ENCODE data around the gene LRRTM4.
A peak's percentile ranks its signal among the peaks of the same experiment; 100 is the strongest.

LRRTM4 gene

DNA sequence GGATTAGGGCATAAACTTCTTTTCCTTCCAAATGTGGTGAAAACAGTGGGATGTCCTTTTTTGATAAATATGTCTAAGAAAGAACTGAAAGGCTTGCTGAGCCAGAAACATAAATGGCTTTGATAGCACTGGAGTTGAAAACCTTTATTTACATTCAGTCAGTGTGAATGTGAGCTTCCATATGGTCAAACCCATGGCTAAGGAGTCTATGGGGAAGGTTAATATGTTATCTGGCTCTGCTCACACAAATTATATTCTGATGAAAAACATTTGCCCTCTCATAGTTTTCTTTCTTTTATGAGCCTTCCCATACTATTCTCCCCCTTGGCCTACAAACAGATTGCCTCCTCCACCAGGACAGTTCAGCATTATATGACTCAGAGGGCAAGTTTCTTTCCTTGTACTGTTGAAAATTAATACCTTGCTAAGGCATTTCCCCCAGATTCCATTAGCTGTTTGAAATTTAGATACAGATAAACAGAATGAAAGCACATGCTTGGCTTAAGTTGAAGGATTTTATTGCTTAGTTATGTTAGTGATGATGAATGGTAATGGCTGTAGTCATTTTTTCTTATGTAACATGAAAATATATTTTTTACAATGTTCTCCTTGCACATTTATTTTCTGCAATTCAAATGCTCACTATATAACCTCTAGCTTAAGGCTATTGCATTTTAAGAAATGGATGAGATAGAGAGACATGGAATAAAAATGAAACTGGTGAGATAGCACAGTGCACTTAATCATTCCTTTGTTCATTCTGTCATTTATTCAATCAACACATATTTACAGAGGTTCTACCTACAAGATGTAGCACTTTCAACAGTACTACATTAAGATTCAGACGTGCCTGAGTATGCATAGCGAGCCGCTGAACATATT is 544.1 kb downstream of the LRRTM4 start:
- ATAC-seq (replicated peaks) (no peak), DNase-seq (no peak)
- Mint-ChIP-seq H3K27me3 (no peaks in the 10 kb centered on the region), H3K36me3 (no peaks in the 10 kb centered on the region), H3K4me3 (no peak overlapping the region), H3K27ac (no peak overlapping the region), H3K4me1 (no peaks in the 10 kb centered on the region), H3K9me3 (no peaks in the 10 kb centered on the region)

DNA sequence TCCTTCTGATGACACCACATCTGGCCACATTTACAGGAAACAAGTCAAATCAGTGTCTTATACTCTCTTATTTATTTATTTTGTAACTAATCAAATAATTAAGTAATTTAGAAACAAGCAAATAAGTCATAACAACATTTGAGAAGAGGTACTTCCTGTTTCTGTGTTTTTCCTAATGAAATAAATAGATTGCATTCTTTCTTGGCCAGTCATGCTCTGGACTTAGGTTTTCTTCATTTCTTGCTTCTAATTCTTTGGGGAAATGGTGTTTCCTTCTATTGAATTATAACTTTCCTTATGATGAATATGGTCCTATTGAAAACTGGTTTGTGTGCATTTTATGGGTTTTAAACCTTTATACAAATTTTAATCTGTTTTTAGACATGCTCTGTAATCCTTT is 546.4 kb downstream of the LRRTM4 start:
- H3K27me3 Mint-ChIP-seq, result no peaks in the 10 kb centered on the region

GRCh38 chr2:76973610-76974009 is 548.6 kb downstream of the LRRTM4 start:
- Mint-ChIP-seq H3K36me3 (no peaks in the 10 kb centered on the region), H3K27ac (no peak overlapping the region), H3K27me3 (no peaks in the 10 kb centered on the region), H3K4me1 (no peaks in the 10 kb centered on the region), H3K4me3 (no peak overlapping the region), H3K9me3 (no peaks in the 10 kb centered on the region)
- DNase-seq (no peak), ATAC-seq (replicated peaks) (no peak)

More for the DNA sequence above, 546.4 kb downstream of the LRRTM4 start:
- Mint-ChIP-seq H3K9me3 (no peaks in the 10 kb centered on the region), H3K36me3 (no peaks in the 10 kb centered on the region), H3K4me1 (no peaks in the 10 kb centered on the region), H3K4me3 (no peak overlapping the region), H3K27ac (no peak overlapping the region)
- DNase-seq (no peak), ATAC-seq (replicated peaks) (no peak)

DNA sequence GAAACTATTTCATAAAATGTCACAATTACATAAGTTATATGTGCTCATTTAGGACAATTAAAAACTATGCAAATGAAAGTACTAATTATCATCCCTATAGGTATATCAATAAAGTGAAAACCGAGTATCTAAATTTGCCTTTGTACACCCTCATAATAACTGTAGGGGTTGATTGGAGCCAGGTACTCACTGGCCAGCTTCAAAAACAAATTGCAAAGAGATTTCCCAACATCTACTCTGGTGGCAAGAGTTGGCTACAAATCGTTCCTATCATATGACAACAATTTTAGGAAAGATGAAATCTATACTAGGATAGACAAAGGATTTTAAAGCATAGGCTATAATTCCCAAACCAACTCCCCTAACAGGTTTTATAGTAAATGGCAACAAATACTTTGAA is 556.4 kb downstream of the LRRTM4 start:
- H3K9me3 Mint-ChIP-seq, result no peaks in the 10 kb centered on the region
- no peaks in the 10 kb centered on the region for H3K4me1 Mint-ChIP-seq
- DNase-seq, result no peak
- no peak overlapping the region for H3K4me3 Mint-ChIP-seq
- H3K36me3 Mint-ChIP-seq, result no peaks in the 10 kb centered on the region
- no peaks in the 10 kb centered on the region for H3K27me3 Mint-ChIP-seq
- ATAC-seq (replicated peaks), result no peak
- no peak overlapping the region for H3K27ac Mint-ChIP-seq

DNA sequence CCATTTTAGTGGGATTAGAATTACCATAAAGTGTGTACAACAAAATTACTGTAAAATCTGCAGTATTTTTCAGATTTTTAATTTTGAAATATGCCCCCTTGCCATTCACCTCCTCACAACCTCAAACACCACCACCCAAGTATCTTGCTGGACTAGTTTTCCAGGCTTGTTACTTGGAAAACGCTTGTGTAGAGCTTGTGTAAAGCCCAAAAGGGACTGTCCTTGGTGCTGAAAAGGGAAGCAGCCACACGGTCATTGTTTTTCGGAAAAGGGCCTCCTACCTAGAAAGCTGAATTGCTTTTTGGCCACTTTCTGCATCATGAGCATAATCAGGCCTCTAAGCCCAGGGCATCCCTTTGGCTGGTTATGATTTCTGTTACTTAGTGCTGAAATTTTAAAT is 563.4 kb downstream of the LRRTM4 start:
- Mint-ChIP-seq H3K27me3 (no peaks in the 10 kb centered on the region), H3K4me3 (no peak overlapping the region), H3K27ac (no peak overlapping the region), H3K36me3 (no peaks in the 10 kb centered on the region), H3K9me3 (peaks cover 0 to 4% of the 10 kb centered on the region in 2 donors), H3K4me1 (no peaks in the 10 kb centered on the region)
- ATAC-seq (replicated peaks), result no peak
- DNase-seq, result no peak

GRCh38 chr2:76953733-76954347 is 568.3 kb downstream of the LRRTM4 start:
- Mint-ChIP-seq H3K4me3 (no peak overlapping the region), H3K27ac (no peak overlapping the region), H3K27me3 (no peaks in the 10 kb centered on the region), H3K4me1 (no peaks in the 10 kb centered on the region), H3K9me3 (peaks cover 0 to 2% of the 10 kb centered on the region in 2 donors), H3K36me3 (no peaks in the 10 kb centered on the region)
- ATAC-seq (replicated peaks) (peak; percentile 59 to 62), DNase-seq (peak; percentile 1)

GRCh38 chr2:76946631-76947145 is 575.5 kb downstream of the LRRTM4 start:
- Mint-ChIP-seq H3K27me3 (no peaks in the 10 kb centered on the region), H3K27ac (no peak overlapping the region), H3K4me3 (no peak overlapping the region), H3K4me1 (no peaks in the 10 kb centered on the region), H3K9me3 (no peaks in the 10 kb centered on the region), H3K36me3 (no peaks in the 10 kb centered on the region)
- no peak for DNase-seq
- no peak for ATAC-seq (replicated peaks)

DNA sequence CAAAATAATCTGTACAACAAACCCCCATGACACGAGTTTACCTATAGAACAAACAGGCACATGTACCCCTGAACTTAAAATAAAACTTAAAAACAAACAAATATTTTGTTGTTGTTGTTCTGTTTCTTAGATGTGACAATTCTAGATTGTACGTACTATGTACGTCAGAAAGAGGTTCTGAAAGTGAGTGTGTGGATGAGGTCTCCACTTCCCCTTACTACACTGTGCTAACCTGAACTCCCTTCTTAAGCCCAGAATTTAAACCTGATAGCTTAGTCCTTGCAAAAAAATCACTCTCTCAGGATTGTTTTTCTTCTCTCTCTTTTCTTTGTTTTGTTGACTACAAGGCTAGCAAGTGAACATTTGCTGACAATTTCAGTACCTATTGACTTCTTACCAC is 581.6 kb downstream of the LRRTM4 start:
- Mint-ChIP-seq H3K9me3 (peaks cover 2 to 3% of the 10 kb centered on the region in 2 donors), H3K27me3 (no peaks in the 10 kb centered on the region), H3K36me3 (no peaks in the 10 kb centered on the region), H3K4me3 (no peak overlapping the region), H3K4me1 (no peaks in the 10 kb centered on the region), H3K27ac (no peak overlapping the region)
- ATAC-seq (replicated peaks) (no peak), DNase-seq (no peak)

GRCh38 chr2:76938153-76938552 is 584.0 kb downstream of the LRRTM4 start:
- no peaks in the 10 kb centered on the region for H3K27me3 Mint-ChIP-seq
- H3K4me1 Mint-ChIP-seq, result no peaks in the 10 kb centered on the region
- H3K4me3 Mint-ChIP-seq, result no peak overlapping the region
- DNase-seq (no peak), ATAC-seq (replicated peaks) (no peak)
- no peak overlapping the region for H3K27ac Mint-ChIP-seq
- no peaks in the 10 kb centered on the region for H3K36me3 Mint-ChIP-seq
- peaks cover 2 to 3% of the 10 kb centered on the region in 2 donors for H3K9me3 Mint-ChIP-seq

- no peak overlapping the region for H3K27ac Mint-ChIP-seq
- no peaks in the 10 kb centered on the region for H3K36me3 Mint-ChIP-seq
- no peaks in the 10 kb centered on the region for H3K9me3 Mint-ChIP-seq
- H3K4me1 Mint-ChIP-seq, result no peaks in the 10 kb centered on the region
- H3K4me3 Mint-ChIP-seq, result no peak overlapping the region
- no peak for ATAC-seq (replicated peaks)
- no peaks in the 10 kb centered on the region for H3K27me3 Mint-ChIP-seq
- DNase-seq, result no peak
Measured at GRCh38 chr2:76932550-76932949, 589.6 kb downstream of the LRRTM4 start.

GRCh38 chr2:76930056-76930744 is 592.0 kb downstream of the LRRTM4 start:
- Mint-ChIP-seq H3K9me3 (no peaks in the 10 kb centered on the region), H3K36me3 (no peaks in the 10 kb centered on the region), H3K27ac (no peak overlapping the region), H3K4me3 (no peak overlapping the region), H3K27me3 (no peaks in the 10 kb centered on the region), H3K4me1 (no peaks in the 10 kb centered on the region)
- ATAC-seq (replicated peaks) (no peak), DNase-seq (no peak)

DNA sequence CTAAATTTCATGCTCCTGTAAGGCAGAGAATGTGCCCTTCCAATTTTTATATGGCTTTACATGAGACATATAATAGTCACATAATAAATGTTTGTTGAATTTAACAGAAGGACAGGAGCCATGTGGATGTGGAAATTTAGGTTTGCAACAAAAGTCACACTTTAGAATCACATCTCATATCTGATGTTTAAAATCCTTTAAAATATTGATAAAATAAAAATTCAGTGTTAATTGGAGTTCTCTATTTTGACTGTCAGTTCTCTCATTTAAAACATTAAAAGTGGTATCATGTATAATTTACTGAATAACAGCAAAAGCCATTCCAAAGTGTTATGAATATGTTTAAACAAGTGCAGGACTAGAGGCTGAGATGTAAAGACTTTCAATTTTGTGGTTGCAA is 594.1 kb downstream of the LRRTM4 start:
- no peaks in the 10 kb centered on the region for H3K27me3 Mint-ChIP-seq
- no peak for ATAC-seq (replicated peaks)
- H3K4me1 Mint-ChIP-seq, result no peaks in the 10 kb centered on the region
- H3K4me3 Mint-ChIP-seq, result no peak overlapping the region
- no peak overlapping the region for H3K27ac Mint-ChIP-seq
- DNase-seq, result no peak
- no peaks in the 10 kb centered on the region for H3K36me3 Mint-ChIP-seq
- no peaks in the 10 kb centered on the region for H3K9me3 Mint-ChIP-seq

DNA sequence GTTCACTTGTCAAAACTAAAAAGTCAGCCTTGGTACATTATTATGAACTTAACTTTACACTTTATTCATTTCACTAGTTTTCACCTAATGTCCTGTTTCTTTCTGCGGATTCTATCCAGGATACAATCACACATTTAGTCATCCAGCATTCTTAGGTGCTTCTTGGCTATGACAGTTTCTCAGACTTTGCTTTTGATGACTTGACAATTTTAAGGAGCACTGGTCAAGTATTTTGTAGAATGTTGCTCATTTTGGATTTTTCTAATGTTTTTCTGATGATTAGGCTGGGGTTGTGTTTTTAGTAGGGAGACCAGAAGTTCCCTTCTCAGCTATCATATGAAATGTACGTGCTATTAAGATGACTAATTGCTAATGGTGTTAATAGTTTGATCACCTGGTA is 601.2 kb downstream of the LRRTM4 start:
- ATAC-seq (replicated peaks), result no peak
- H3K4me3 Mint-ChIP-seq, result no peak overlapping the region
- H3K4me1 Mint-ChIP-seq, result no peaks in the 10 kb centered on the region

DNA sequence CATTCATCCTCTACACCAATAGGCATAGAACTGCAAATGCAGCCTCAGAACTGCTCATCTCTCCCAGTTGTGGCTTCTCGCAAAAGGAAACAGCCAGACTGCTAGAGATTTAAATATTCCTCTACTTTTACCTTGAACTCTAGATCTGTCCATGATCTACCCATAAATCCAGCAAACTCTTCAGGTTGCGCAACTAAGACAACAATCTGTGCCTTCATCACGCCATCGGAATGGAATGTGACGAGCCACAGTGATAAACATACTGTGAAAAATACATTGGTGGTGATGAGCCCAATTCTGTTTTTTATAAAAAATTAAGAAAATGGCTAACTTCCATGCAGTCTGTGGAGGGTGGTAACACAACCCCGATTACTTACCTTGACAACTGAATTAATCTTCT is 626.7 kb downstream of the LRRTM4 start:
- no peaks in the 10 kb centered on the region for H3K27me3 Mint-ChIP-seq

More for the DNA sequence above, 601.2 kb downstream of the LRRTM4 start:
- Mint-ChIP-seq H3K27ac (no peak overlapping the region), H3K27me3 (no peaks in the 10 kb centered on the region), H3K9me3 (peaks cover 2 to 4% of the 10 kb centered on the region in 2 donors), H3K36me3 (no peaks in the 10 kb centered on the region)
- DNase-seq, result no peak

More for the DNA sequence above, 626.7 kb downstream of the LRRTM4 start:
- Mint-ChIP-seq H3K9me3 (peaks cover 0 to 5% of the 10 kb centered on the region in 2 donors), H3K27ac (no peak overlapping the region), H3K4me1 (no peaks in the 10 kb centered on the region), H3K36me3 (no peaks in the 10 kb centered on the region), H3K4me3 (no peak overlapping the region)
- ATAC-seq (replicated peaks), result no peak
- DNase-seq, result no peak
